Skeletal muscle tissue (tissue), 4 donors: ENCODE measurements around the gene TUBB1. TPM values are rescaled to one million over a fixed set of nuclear protein-coding genes. Genes with fewer than 3 reads are reported as not detected.
"Not testable (repeated sequence)": the region's sequence is repeated elsewhere in the genome, so short reads cannot be mapped to it uniquely, and the experiment has no call there.

Experiments
- H3K27ac ChIP-seq: one replicate; pipeline ENCODE4 v1.7.0; 2013; ENCODE audit warnings: mild to moderate bottlenecking, low read depth, low read length, inconsistent platforms
- H3K27me3 ChIP-seq, 3 donors: one replicate each; pipeline ENCODE4 v1.7.0; 2013; ENCODE audit warnings: low read length in 3 of 3; ENCODE audit not compliant: control insufficient read depth in 3 of 3, insufficient read depth in 3 of 3
- H3K36me3 ChIP-seq, 3 donors: one replicate each; pipeline ENCODE4 v1.7.0; 2013; ENCODE audit warnings: low read length in 3 of 3; ENCODE audit not compliant: control insufficient read depth in 3 of 3, insufficient read depth in 3 of 3
- H3K4me1 ChIP-seq, 3 donors: one replicate each; pipeline ENCODE4 v1.7.0; 2013; ENCODE audit warnings: low read length in 3 of 3, mild to moderate bottlenecking in 3 of 3; ENCODE audit not compliant: control insufficient read depth in 3 of 3, insufficient read depth in 3 of 3
- H3K4me3 ChIP-seq, 3 donors: one replicate each; pipeline ENCODE4 v1.7.0; 2013; ENCODE audit warnings: low read length in 3 of 3
- H3K9ac ChIP-seq, 3 donors: one replicate each; pipeline ENCODE4 v1.7.0; 2013; ENCODE audit warnings: low read length in 3 of 3, mild to moderate bottlenecking in 3 of 3, moderate library complexity in 2 of 3, low read depth in 1 of 3
- H3K9me3 ChIP-seq, 3 donors: one replicate each; pipeline ENCODE4 v1.7.0; 2013; ENCODE audit warnings: low read length in 3 of 3; ENCODE audit not compliant: control insufficient read depth in 3 of 3
- total RNA-seq: library from RNA; depleted of rRNA; stranded (reverse); fragments of >200 nt; gene quantifications from one replicate; pipeline ENCODE4 v1.2.3, GENCODE V29; 2014
- donor health status: Osteomylitis.

Gene TUBB1
- total RNA-seq, 1 donor from 2014 or later: 1.0 TPM

GRCh38 chr20:58980711-58981627, 38.3 kb upstream of the TUBB1 start, which contains the start of gene NELFCD:
Gene NELFCD (plus strand): TSS chr20:58981256. CDS start chr20:58981310, 54 bp downstream.
- H3K4me3 ChIP-seq: peak within 1 kb of the TSS; percentile 80 to 95 (median 83)
- no peaks in the 10 kb centered on the region for H3K27me3 ChIP-seq
- H3K4me1 ChIP-seq: peaks cover 7 to 39% (median 30%) of the 10 kb centered on the region in 3 donors
- H3K27ac ChIP-seq: peak within 1 kb of the TSS; percentile 71
- peaks cover 0 to 2% (median 2%) of the 10 kb centered on the region in 3 donors for H3K9me3 ChIP-seq
- peak within 1 kb of the TSS; percentile 80 to 86 (median 84) for H3K9ac ChIP-seq
- no peaks in the 10 kb centered on the region for H3K36me3 ChIP-seq

GRCh38 chr20:58981628-58982364, 37.4 kb upstream of the TUBB1 start:
- H3K4me1 ChIP-seq: peaks cover 7 to 40% (median 30%) of the 10 kb centered on the region in 3 donors
- peak overlapping the region; percentile 80 to 95 (median 83) for H3K4me3 ChIP-seq

DNA sequence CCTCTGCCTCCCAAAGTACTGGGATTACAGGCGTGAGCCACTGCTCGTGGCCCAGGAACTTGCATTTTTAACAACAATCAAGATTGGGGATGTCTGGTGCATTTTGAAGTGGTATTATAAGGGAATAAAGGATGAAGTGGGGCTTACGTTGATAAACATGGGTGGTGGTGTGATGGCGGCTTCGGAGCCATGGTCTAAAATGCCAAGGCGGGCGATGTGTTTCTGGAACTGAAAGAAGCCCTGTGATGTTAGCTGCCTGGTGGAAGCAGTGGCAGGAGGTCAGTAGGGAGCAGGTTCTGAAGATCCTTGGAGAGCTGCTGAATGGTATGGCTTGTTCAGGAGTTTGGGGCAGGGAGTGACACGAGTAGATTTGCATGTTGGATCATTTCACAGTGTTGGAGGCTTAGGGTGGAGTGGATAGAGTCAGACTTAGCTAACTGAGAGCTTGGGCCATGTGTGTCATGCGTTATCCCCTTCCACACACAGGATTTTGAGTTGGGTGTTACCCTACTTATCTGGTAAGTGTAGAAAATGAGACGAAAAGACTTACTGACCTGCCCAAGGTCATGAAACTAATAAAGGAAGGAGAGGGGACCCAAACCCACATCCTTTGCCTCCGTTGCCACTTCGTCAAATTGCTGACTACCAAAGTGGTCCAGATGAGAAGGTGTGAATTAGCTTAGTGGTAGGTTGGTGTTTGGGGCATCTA, 36.7 kb upstream of the TUBB1 start:
- no peaks in the 10 kb centered on the region for H3K27me3 ChIP-seq
- no peaks in the 10 kb centered on the region for H3K9me3 ChIP-seq
- peaks cover 7 to 40% (median 30%) of the 10 kb centered on the region in 3 donors for H3K4me1 ChIP-seq
- peak overlapping the region; percentile 16 to 80 (median 22) for H3K4me3 ChIP-seq
- H3K36me3 ChIP-seq: peaks cover 8 to 13% (median 11%) of the 10 kb centered on the region in 3 donors
- no peak overlapping the region for H3K9ac ChIP-seq
- H3K27ac ChIP-seq: peak overlapping the region; percentile 71

More at GRCh38 chr20:58981628-58982364, 37.4 kb upstream of the TUBB1 start:
- Histone ChIP-seq H3K36me3 (peaks cover under 1 to 5% (median 5%) of the 10 kb centered on the region in 3 donors), H3K27me3 (no peaks in the 10 kb centered on the region), H3K27ac (peak overlapping the region; percentile 71), H3K9ac (peak overlapping the region; percentile 80 to 86 (median 84)), H3K9me3 (no peaks in the 10 kb centered on the region)

DNA sequence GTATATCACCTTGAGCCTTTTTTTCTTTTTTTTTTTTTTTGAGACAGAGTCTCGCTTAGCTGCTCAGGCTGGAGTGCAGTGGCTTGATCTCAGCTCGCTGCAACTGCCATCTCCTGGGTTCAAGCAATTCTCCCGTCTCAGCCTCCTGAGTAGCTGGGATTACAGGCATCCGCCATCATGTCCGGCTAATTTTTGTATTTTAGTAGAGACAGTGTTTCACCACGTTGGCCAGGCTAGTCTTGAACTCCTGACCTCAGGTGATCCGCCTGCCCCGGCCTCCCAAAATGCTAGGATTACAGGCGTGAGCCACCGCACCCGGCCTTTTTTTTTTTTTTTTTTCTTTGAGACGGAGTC, 36.1 kb upstream of the TUBB1 start:
- H3K27ac ChIP-seq, H3K9me3 ChIP-seq, H3K4me3 ChIP-seq, H3K27me3 ChIP-seq, H3K9ac ChIP-seq: not testable (repeated sequence)
- peaks cover 13 to 18% (median 16%) of the 10 kb centered on the region in 3 donors for H3K36me3 ChIP-seq
- peaks cover 12 to 40% (median 30%) of the 10 kb centered on the region in 3 donors for H3K4me1 ChIP-seq

- Histone ChIP-seq H3K27ac (no peak overlapping the region), H3K4me1 (peaks cover 13 to 40% (median 30%) of the 10 kb centered on the region in 3 donors), H3K9me3 (no peaks in the 10 kb centered on the region)
These were observed 34.5 kb upstream of the TUBB1 start for GRCh38 chr20:58984691-58985090.

DNA sequence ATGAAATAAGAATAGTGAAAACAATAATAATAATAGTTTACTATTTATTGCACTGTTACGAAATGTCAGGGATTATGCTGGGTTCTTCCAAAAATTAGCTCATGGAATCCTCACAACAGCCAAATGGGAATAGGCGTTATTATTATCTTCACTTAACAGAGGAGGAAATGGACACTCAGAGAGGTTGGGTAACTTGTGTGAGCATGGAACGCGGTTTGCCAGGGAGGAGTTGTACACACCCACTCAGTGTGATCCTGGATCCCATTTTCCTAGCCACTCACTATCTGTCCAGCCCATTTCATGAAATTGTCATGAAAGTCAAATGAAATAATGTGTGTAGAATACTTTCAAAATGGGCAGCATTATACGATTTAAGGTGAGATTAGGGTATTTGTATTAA, 33.6 kb upstream of the TUBB1 start:
- Histone ChIP-seq H3K4me3 (no peak overlapping the region), H3K27me3 (no peaks in the 10 kb centered on the region), H3K4me1 (peaks cover 13 to 40% (median 28%) of the 10 kb centered on the region in 3 donors), H3K36me3 (peaks cover 33 to 40% (median 39%) of the 10 kb centered on the region in 3 donors), H3K27ac (no peak overlapping the region), H3K9me3 (no peaks in the 10 kb centered on the region), H3K9ac (no peak overlapping the region)

More at GRCh38 chr20:58984691-58985090, 34.5 kb upstream of the TUBB1 start:
- H3K4me3 ChIP-seq: no peak overlapping the region
- H3K36me3 ChIP-seq: peaks cover 29 to 33% (median 32%) of the 10 kb centered on the region in 3 donors
- no peaks in the 10 kb centered on the region for H3K27me3 ChIP-seq
- H3K9ac ChIP-seq: no peak overlapping the region

GRCh38 chr20:58986286-58986967, 32.8 kb upstream of the TUBB1 start:
- peaks cover 40 to 48% (median 47%) of the 10 kb centered on the region in 3 donors for H3K36me3 ChIP-seq
- H3K9me3 ChIP-seq: no peaks in the 10 kb centered on the region
- H3K4me3 ChIP-seq: no peak overlapping the region
- H3K27me3 ChIP-seq: no peaks in the 10 kb centered on the region
- H3K9ac ChIP-seq: no peak overlapping the region
- no peak overlapping the region for H3K27ac ChIP-seq
- peaks cover 13 to 40% (median 27%) of the 10 kb centered on the region in 3 donors for H3K4me1 ChIP-seq

- peaks cover 15 to 35% (median 24%) of the 10 kb centered on the region in 3 donors for H3K4me1 ChIP-seq
These were observed 32.2 kb upstream of the TUBB1 start for GRCh38 chr20:58986968-58987517.

More at GRCh38 chr20:58986968-58987517, 32.2 kb upstream of the TUBB1 start:
- Histone ChIP-seq H3K9ac (no peak overlapping the region), H3K9me3 (no peaks in the 10 kb centered on the region), H3K27me3 (no peaks in the 10 kb centered on the region), H3K4me3 (no peak overlapping the region), H3K27ac (no peak overlapping the region), H3K36me3 (peaks cover 46 to 52% (median 51%) of the 10 kb centered on the region in 3 donors)
